ENCODE results near the gene SLC12A9.
A peak's percentile ranks its signal among the peaks of the same experiment; 100 is the strongest.

The SLC12A9 gene

GRCh38 chr7:100888291-100888987 is 35.9 kb downstream of the SLC12A9 start:
- TF ChIP-seq REST (IDR thresholded peaks at IDR 0.05; ENCODE audit: low read depth) (no peak), TCF12 (IDR thresholded peaks at IDR 0.05; ENCODE audit: low read depth) (no peak)

- TF ChIP-seq MAX (IDR thresholded peaks at IDR 0.05) = peak; percentile 96
- TF ChIP-seq TAF1 (IDR thresholded peaks at IDR 0.05; ENCODE audit: low read depth) = no peak
- TF ChIP-seq FOXM1 (IDR thresholded peaks at IDR 0.05; ENCODE audit: borderline replicate concordance, low read depth) = no peak
- no peak for TF ChIP-seq TEAD4 (IDR thresholded peaks at IDR 0.05)
- TF ChIP-seq REST (IDR thresholded peaks at IDR 0.05; ENCODE audit: low read depth) = 0 out of 2 replicates have a peak, but pooled peaks have one; percentile 1
- TF ChIP-seq TCF12 (IDR thresholded peaks at IDR 0.05; ENCODE audit: low read depth) = no peak; the same call in 1 of the 2 replicates
- TF ChIP-seq CEBPB (IDR thresholded peaks at IDR 0.05) = no peak
- no peak for TF ChIP-seq EP300 (IDR thresholded peaks at IDR 0.05; ENCODE audit: borderline replicate concordance)
- TF ChIP-seq NFIC (IDR thresholded peaks at IDR 0.05) = no peak
- peak; percentile 52 for TF ChIP-seq USF1 (IDR thresholded peaks at IDR 0.05)
- TF ChIP-seq CREB1 (IDR thresholded peaks at IDR 0.05; ENCODE audit: low read depth) = no peak
- TF ChIP-seq ZBTB7A (IDR thresholded peaks at IDR 0.05; ENCODE audit: low read depth) = no peak; the same call in 1 of the 2 replicates
- TF ChIP-seq EGR1 (IDR thresholded peaks at IDR 0.05) = no peak
- peak; percentile 33; the same call in 1 of the 2 replicates for TF ChIP-seq YY1 (IDR thresholded peaks at IDR 0.05; ENCODE audit: low read depth)
- TF ChIP-seq RAD21 (IDR thresholded peaks at IDR 0.05; ENCODE audit: low read depth) = no peak
These were observed 36.7 kb downstream of the SLC12A9 start, which contains the start of gene UFSP1 for GRCh38 chr7:100888988-100889750. UFSP1 (minus strand) TSS chr7:100889715; CDS start chr7:100889271, 444 bp downstream.

GRCh38 chr7:100890653-100891567 is 38.4 kb downstream of the SLC12A9 start:
- TF ChIP-seq ZBTB7A (IDR thresholded peaks at IDR 0.05; ENCODE audit: low read depth) (peak; percentile 3; the same call in 1 of the 2 replicates), MAX (IDR thresholded peaks at IDR 0.05) (no peak)

GRCh38 chr7:100891568-100892247 is 39.2 kb downstream of the SLC12A9 start:
- TF ChIP-seq TEAD4 (IDR thresholded peaks at IDR 0.05) (no peak), RAD21 (IDR thresholded peaks at IDR 0.05; ENCODE audit: low read depth) (no peak), YY1 (IDR thresholded peaks at IDR 0.05; ENCODE audit: low read depth) (no peak), EGR1 (IDR thresholded peaks at IDR 0.05) (no peak), FOXM1 (IDR thresholded peaks at IDR 0.05; ENCODE audit: borderline replicate concordance, low read depth) (no peak), CREB1 (IDR thresholded peaks at IDR 0.05; ENCODE audit: low read depth) (no peak)
